HepG2 (cell line): ENCODE measurements around the gene CSTF3. TPM values are rescaled to one million over a fixed set of nuclear protein-coding genes. Genes with fewer than 3 reads are reported as not detected.

Experiments
- FOSL2 ChIP-seq: sonication (generic); formaldehyde crosslinking; IDR thresholded peaks from 2 replicates; pipeline ENCODE4 v1.4.0; 2020; ENCODE audit warnings: missing genetic modification reagents
- FOXK2 ChIP-seq: fragments of 450-650 bp; IDR thresholded peaks from 2 replicates; pipeline ENCODE4 v1.6.1; 2016
- GATAD2A ChIP-seq: IDR thresholded peaks from 2 replicates; pipeline ENCODE4 v1.6.1; 2016
- HNRNPK ChIP-seq: fragments of 200-400 bp; formaldehyde crosslinking; IDR thresholded peaks from 2 replicates; pipeline ENCODE4 v1.6.1; 2018; ENCODE audit warnings: low read length, low read depth, moderate library complexity, mild to moderate bottlenecking; ENCODE audit not compliant: poor library complexity, severe bottlenecking
- HOMEZ ChIP-seq: IDR thresholded peaks from 2 replicates; pipeline ENCODE4 v1.6.1; 2016; ENCODE audit warnings: low read depth
- MATR3 ChIP-seq: sonication (generic); formaldehyde crosslinking; IDR thresholded peaks from 2 replicates; pipeline ENCODE4 v1.4.0; 2020; ENCODE audit warnings: missing genetic modification reagents
- MAZ ChIP-seq, 2 experiments: sonication (generic) in 1 of 2; formaldehyde crosslinking in 1 of 2; IDR thresholded peaks; 2 replicates each; pipeline versions ENCODE4 v1.5.0 to v1.6.1; 2012 to 2020; ENCODE audit warnings: low read depth in 2 of 2, mild to moderate bottlenecking in 2 of 2, borderline replicate concordance in 1 of 2, improper control_type of control experiment in 1 of 2, low read length in 1 of 2, missing genetic modification reagents in 1 of 2, moderate library complexity in 1 of 2
- MBD4 ChIP-seq: IDR thresholded peaks from 2 replicates; pipeline ENCODE4 v1.6.1; 2012; ENCODE audit warnings: low read length, inconsistent platforms, borderline replicate concordance
- MTF2 ChIP-seq: sonication (generic); formaldehyde crosslinking; IDR thresholded peaks from 2 replicates; pipeline ENCODE4 v1.5.0; 2020; ENCODE audit warnings: missing genetic modification reagents, borderline replicate concordance
- PAF1 ChIP-seq: IDR thresholded peaks from 2 replicates; pipeline ENCODE4 v1.6.1; 2016; ENCODE audit warnings: missing genetic modification reagents, missing compliant biosample characterization
- PTBP1 ChIP-seq: fragments of 200-400 bp; formaldehyde crosslinking; IDR thresholded peaks from 2 replicates; pipeline ENCODE4 v1.6.1; 2018; ENCODE audit warnings: low read length, low read depth; ENCODE audit not compliant: poor library complexity, severe bottlenecking
- SP5 ChIP-seq: IDR thresholded peaks from 2 replicates; pipeline ENCODE4 v1.6.1; 2016; ENCODE audit warnings: low read depth, borderline replicate concordance
- TIGD3 ChIP-seq: sonication (generic); formaldehyde crosslinking; IDR thresholded peaks from 2 replicates; pipeline ENCODE4 v1.5.1; 2020; ENCODE audit warnings: mild to moderate bottlenecking, missing genetic modification reagents, borderline replicate concordance
- TRIM24 ChIP-seq: sonication (generic); formaldehyde crosslinking; IDR thresholded peaks from 2 replicates; pipeline ENCODE4 v1.8.0; 2022; ENCODE audit warnings: mild to moderate bottlenecking, missing genetic modification reagents
- ZBTB37 ChIP-seq: sonication (generic); formaldehyde crosslinking; IDR thresholded peaks from 2 replicates; pipeline ENCODE4 v1.4.0; 2020; ENCODE audit warnings: mild to moderate bottlenecking, missing genetic modification reagents
- ZNF234 ChIP-seq: sonication (generic); formaldehyde crosslinking; conservative IDR thresholded peaks from 2 replicates; pipeline ENCODE4 v1.5.1; 2020; ENCODE audit warnings: mild to moderate bottlenecking, missing genetic modification reagents
- ZNF256 ChIP-seq: sonication (generic); formaldehyde crosslinking; conservative IDR thresholded peaks from 2 replicates; pipeline ENCODE4 v1.4.0; 2020; ENCODE audit warnings: missing genetic modification reagents
- ZNF337 ChIP-seq: sonication (generic); formaldehyde crosslinking; IDR thresholded peaks from 2 replicates; pipeline ENCODE4 v1.5.1; 2020; ENCODE audit warnings: missing genetic modification reagents, low read depth, mild to moderate bottlenecking, borderline replicate concordance
- ZNF431 ChIP-seq: sonication (generic); formaldehyde crosslinking; IDR thresholded peaks from 2 replicates; pipeline ENCODE4 v1.9.0; 2022; ENCODE audit warnings: missing genetic modification reagents, low read depth, mild to moderate bottlenecking, borderline replicate concordance
- ZNF572 ChIP-seq: sonication (generic); formaldehyde crosslinking; IDR thresholded peaks from 2 replicates; pipeline ENCODE4 v1.5.1; 2020; ENCODE audit warnings: mild to moderate bottlenecking, missing genetic modification reagents
- ZNF691 ChIP-seq: sonication (generic); formaldehyde crosslinking; IDR thresholded peaks from 2 replicates; pipeline ENCODE4 v1.4.0; 2020; ENCODE audit warnings: missing genetic modification reagents, low read depth, mild to moderate bottlenecking, borderline replicate concordance
- ZNF704 ChIP-seq: sonication (generic); formaldehyde crosslinking; IDR thresholded peaks from 2 replicates; pipeline ENCODE4 v1.8.1; 2023; ENCODE audit warnings: mild to moderate bottlenecking, inconsistent platforms, moderate library complexity, missing genetic modification reagents, borderline replicate concordance
- polyA plus RNA-seq, 8 experiments: library from polyadenylated mRNA; depleted of rRNA in 3 of 8; stranded (reverse) in 7 of 8; unstranded in 1 of 8; fragments of >200 nt; fragmentation: Illumina TruSeq in 4 of 8; extraction: Trizol in 4 of 8; gene quantifications; 2 replicates each; pipeline versions ENCODE4 v1.2.1 to v1.2.3, GENCODE V29; 2011 to 2016; ENCODE audit warnings: low read depth in 4 of 8, missing spikeins in 1 of 8, mixed read lengths in 1 of 8; ENCODE audit not compliant: insufficient read depth in 1 of 8
- total RNA-seq, 5 experiments: library from RNA; depleted of rRNA; stranded (reverse); fragments of >200 nt; fragmentation: Illumina TruSeq; extraction: Trizol; gene quantifications; 2 replicates each; pipeline ENCODE4 v1.2.3, GENCODE V29; 2016; ENCODE audit warnings: low read depth in 1 of 5

The CSTF3 gene
- total and polyA plus RNA-seq, 2 of the 13 experiments (the other 11 are each of a cell fraction or from before 2014, with no cell fraction given) = 21.5 to 43.6 TPM

GRCh38 chr11:33039274-33040032, 121.8 kb downstream of the CSTF3 start, which contains the start of gene TCP11L1 (continued):
- TF ChIP-seq TIGD3 (CRISPR knock-in tag) (0 out of 2 replicates have a peak, but pooled peaks have one; percentile 29), HOMEZ (0 out of 2 replicates have a peak, but pooled peaks have one; percentile 43), FOXK2 (no peak), ZNF691 (CRISPR knock-in tag) (peak; percentile 23; the same call in 1 of the 2 replicates), PTBP1 (no peak), ZNF234 (no peak; the same call in 1 of the 2 replicates), GATAD2A (0 out of 2 replicates have a peak, but pooled peaks have one; percentile 7), MTF2 (CRISPR knock-in tag) (peak; percentile 82), ZNF431 (CRISPR knock-in tag) (peak; percentile 50; the same call in 1 of the 2 replicates), ZNF337 (CRISPR knock-in tag) (peak; percentile 42; the same call in 1 of the 2 replicates), MBD4 (no peak), ZNF572 (CRISPR knock-in tag) (no peak), ZNF704 (CRISPR knock-in tag) (no peak), SP5 (CRISPR knock-in tag) (no peak), ZNF256 (CRISPR knock-in tag) (0 out of 2 replicates have a peak, but pooled peaks have one; percentile 38), MAZ (IDR thresholded peaks at IDR 0.05; ENCODE audit: borderline replicate concordance, low read depth, low read length) (no peak), MAZ (CRISPR knock-in tag; IDR thresholded peaks at IDR 0.05; ENCODE audit: low read depth) (peak; percentile 9; the same call in 1 of the 2 replicates), MATR3 (CRISPR knock-in tag) (no peak), ZBTB37 (CRISPR knock-in tag) (no peak), FOSL2 (CRISPR knock-in tag) (no peak), HNRNPK (peak; percentile 12), TRIM24 (no peak), PAF1 (CRISPR knock-in tag) (no peak)
